HS-5 (cell line): ENCODE results near the gene YAF2.
A peak's percentile ranks its signal among the peaks of the same experiment; 100 is the strongest.

ENCODE experiments used
- DNase-seq: peaks from one replicate; pipeline ENCODE4 v3.0.0-alpha.2; 2012; ENCODE audit warnings: low read depth

Gene YAF2

GRCh38 chr12:42144408-42145196, 93.4 kb downstream of the YAF2 start, which contains the start of gene GXYLT1:
Gene GXYLT1, minus strand, starts transcription at chr12:42144874. Its CDS starts 228 bp downstream, at chr12:42144646.
- peak; percentile 60 for DNase-seq

- no peak for DNase-seq
These were observed 94.0 kb downstream of the YAF2 start for GRCh38 chr12:42144158-42144407.

- DNase-seq: no peak
These were observed 94.4 kb downstream of the YAF2 start for GRCh38 chr12:42143452-42144157.

GRCh38 chr12:42141981-42142606, 96.0 kb downstream of the YAF2 start:
- DNase-seq: no peak

GRCh38 chr12:42140901-42141300, 97.1 kb downstream of the YAF2 start:
- DNase-seq: no peak

GRCh38 chr12:42135259-42135814, 102.7 kb downstream of the YAF2 start:
- peak; percentile 63 for DNase-seq

- no peak for DNase-seq
These were observed 107.2 kb downstream of the YAF2 start for GRCh38 chr12:42130672-42131402.

- DNase-seq: peak; percentile 36
These were observed 108.3 kb downstream of the YAF2 start for GRCh38 chr12:42129595-42130204.

- no peak for DNase-seq
These were observed 109.2 kb downstream of the YAF2 start for GRCh38 chr12:42128888-42129287.

- no peak for DNase-seq
These were observed 109.7 kb downstream of the YAF2 start for GRCh38 chr12:42128327-42128726.

- DNase-seq: no peak
These were observed 111.1 kb downstream of the YAF2 start for GRCh38 chr12:42126963-42127362.

- no peak for DNase-seq
These were observed 112.7 kb downstream of the YAF2 start for GRCh38 chr12:42125388-42125767.

- no peak for DNase-seq
These were observed 113.2 kb downstream of the YAF2 start for GRCh38 chr12:42124764-42125387.

- DNase-seq: no peak
These were observed 118.9 kb downstream of the YAF2 start for GRCh38 chr12:42119085-42119633.

GRCh38 chr12:42118136-42118879, 119.7 kb downstream of the YAF2 start:
- no peak for DNase-seq

- DNase-seq: no peak
These were observed 129.0 kb downstream of the YAF2 start for GRCh38 chr12:42109031-42109430.
